GM19193 (cell line): Measurements from ENCODE around the gene TRIM46.

ENCODE experiments used
- POLR2A ChIP-seq: IDR thresholded peaks from 4 replicates; pipeline ENCODE4 v1.6.1; 2011; ENCODE audit not compliant: insufficient read depth, insufficient read length; ENCODE audit errors: extremely low read depth

Gene TRIM46

GRCh38 chr1:155179112-155180031 lies 5.7 kb downstream of the TRIM46 start:
- no peak for TF ChIP-seq POLR2A

- TF ChIP-seq POLR2A, result no peak
Observed at GRCh38 chr1:155181371-155182051, 7.9 kb downstream of the TRIM46 start.

GRCh38 chr1:155182052-155182550 lies 8.5 kb downstream of the TRIM46 start:
- no peak for TF ChIP-seq POLR2A

GRCh38 chr1:155183775-155184221 lies 10.1 kb downstream of the TRIM46 start:
- TF ChIP-seq POLR2A, result no peak

- TF ChIP-seq POLR2A, result no peak
Observed at GRCh38 chr1:155184351-155184811, 10.7 kb downstream of the TRIM46 start.

GRCh38 chr1:155184835-155185782 lies 11.5 kb downstream of the TRIM46 start:
- TF ChIP-seq POLR2A, result peak; percentile 56

- no peak for TF ChIP-seq POLR2A
Observed at GRCh38 chr1:155185783-155186066, 12.1 kb downstream of the TRIM46 start.

GRCh38 chr1:155186067-155186793 lies 12.6 kb downstream of the TRIM46 start:
- TF ChIP-seq POLR2A, result no peak

- no peak for TF ChIP-seq POLR2A
Observed at GRCh38 chr1:155186794-155187455, 13.3 kb downstream of the TRIM46 start.

GRCh38 chr1:155187456-155187891 lies 13.8 kb downstream of the TRIM46 start:
- TF ChIP-seq POLR2A, result no peak

GRCh38 chr1:155188268-155188667 lies 14.6 kb downstream of the TRIM46 start:
- no peak for TF ChIP-seq POLR2A

GRCh38 chr1:155191904-155192303 lies 18.3 kb downstream of the TRIM46 start:
- TF ChIP-seq POLR2A, result no peak

GRCh38 chr1:155192346-155193274 lies 19.0 kb downstream of the TRIM46 start:
- no peak for TF ChIP-seq POLR2A
